Retinal pigment epithelial cell (primary cell): ENCODE results near the gene PDPK1.

Experiments
- DNase-seq: peaks from one replicate; pipeline ENCODE4 v3.0.0-alpha.2; 2010; ENCODE audit warnings: low read depth
- H3K4me3 ChIP-seq: 2 replicates; pipeline ENCODE4 v1.5.1; 2011; ENCODE audit warnings: mild to moderate bottlenecking, low read length, control low read depth, moderate library complexity
- CTCF ChIP-seq: conservative IDR thresholded peaks from 2 replicates; pipeline ENCODE4 v1.5.1; 2011; ENCODE audit warnings: low read depth, low read length, control low read depth, inconsistent platforms

The PDPK1 gene

DNA sequence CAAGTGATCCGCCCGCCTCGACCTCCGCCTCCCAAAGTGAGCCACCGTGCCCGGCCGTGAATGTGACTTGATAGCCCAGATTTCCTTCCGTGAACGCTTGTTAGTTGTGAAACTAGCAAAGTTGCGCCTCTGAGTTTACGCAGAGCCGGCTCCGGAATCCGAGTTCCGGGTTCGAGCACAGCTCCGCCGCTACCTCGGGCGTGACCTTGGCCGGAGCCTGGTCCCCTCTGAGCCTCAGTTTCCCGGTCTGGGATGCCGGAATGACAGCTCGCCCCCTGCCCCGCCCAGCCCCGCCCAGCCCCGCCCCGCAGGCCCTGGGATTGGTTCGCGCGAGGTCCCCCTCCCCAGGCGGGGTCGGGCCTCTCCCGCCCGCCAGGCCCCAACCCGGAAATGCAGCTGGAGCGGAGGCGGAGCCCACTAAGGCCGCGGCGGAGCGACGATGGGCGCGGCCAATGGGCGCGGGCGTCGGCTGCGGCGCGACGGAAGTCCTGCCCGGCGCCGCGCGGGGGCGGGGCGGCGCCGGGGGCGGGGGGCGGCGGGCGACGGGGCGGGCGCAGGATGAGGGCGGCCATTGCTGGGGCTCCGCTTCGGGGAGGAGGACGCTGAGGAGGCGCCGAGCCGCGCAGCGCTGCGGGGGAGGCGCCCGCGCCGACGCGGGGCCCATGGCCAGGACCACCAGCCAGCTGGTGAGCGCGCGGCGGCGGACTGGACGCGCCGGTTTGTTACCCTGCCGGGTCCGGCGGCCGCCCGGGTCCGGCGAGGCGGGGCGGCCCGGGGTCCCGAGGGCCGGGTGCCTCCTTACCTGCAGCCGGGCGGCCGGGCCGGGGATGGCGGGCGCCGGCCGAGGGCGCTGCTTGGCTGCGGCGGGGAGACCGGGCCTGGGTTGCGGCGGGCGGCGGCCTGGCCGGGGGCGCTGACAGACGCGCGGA lies at the start of gene PDPK1:
PDPK1 (plus strand) TSS at position 571 of the 929 bp plus-strand sequence; CDS start at position 663, 92 bp downstream.
- peak; percentile 73 for DNase-seq
- no peak for TF ChIP-seq CTCF

GRCh38 chr16:2489581-2489980 lies 48.2 kb upstream of the PDPK1 start:
- TF ChIP-seq CTCF, result no peak
- DNase-seq, result no peak
- H3K4me3 ChIP-seq, result no peak overlapping the region

More for the DNA sequence above, at the start of gene PDPK1:
- peak within 1 kb of the TSS; percentile 71 for H3K4me3 ChIP-seq

DNA sequence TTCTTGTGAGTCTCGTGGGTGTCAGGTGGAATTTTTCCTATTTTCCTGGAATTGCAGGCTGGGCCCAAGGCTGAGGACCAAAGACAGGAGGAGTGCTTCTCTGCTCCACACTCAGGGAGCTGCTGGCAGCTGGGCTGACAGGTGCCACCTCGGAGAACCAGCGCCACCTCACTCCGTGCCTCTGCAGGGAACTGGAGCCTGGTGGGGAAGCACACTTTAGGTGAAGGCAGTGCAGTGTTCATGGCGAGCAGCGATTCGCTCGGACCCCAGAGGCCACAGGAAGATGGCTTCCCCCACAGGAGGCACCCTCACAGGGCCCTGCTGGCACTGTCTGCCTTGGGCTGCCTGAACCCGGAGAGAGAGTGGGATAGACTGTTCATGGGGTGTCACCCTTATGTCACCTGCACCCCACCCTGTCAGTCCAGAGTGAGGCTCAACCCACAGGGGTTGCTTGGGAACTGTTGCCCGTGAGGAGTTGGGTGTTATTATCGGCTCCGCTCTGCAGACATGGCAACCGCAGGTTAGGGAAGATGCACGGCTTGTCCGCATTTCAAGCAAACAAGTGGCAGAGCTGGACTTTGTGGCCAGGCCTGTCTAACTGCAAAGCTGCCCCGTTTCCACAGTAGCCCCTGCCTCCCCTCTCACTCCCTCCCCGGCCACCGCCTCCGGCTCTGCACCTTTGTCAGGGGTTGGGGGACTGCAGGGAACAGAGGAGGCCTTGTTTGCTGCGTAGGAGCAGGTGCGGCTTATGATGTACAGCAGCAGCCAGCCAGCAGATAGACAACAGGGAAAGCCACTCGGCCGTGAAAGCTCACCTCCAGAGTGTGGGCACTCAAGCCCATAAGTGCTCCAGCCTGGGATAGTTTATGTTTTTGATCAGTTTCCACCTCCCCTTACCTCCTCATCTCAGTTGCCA lies 47.4 kb upstream of the PDPK1 start:
- no peak for TF ChIP-seq CTCF
- no peak overlapping the region for H3K4me3 ChIP-seq

DNA sequence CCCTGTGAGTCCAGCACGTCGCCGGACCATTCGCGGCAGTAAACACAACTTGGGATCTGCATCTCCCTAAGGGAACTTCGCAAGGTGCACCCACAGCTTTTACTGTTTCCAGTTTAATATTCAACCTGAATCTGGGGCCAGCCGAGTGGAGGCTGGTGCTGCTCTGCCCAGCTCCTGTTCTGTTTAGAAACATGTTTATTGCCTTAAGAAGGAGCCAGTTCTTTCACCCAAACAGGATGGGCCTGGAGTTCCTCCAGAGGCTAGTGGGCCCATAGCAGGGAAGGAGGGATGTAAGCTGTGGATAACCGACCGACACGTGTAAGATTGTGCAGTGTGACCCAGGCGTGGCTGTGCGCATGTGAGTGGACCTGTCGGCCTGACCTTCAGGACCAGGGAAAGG lies 45.5 kb upstream of the PDPK1 start:
- DNase-seq, result no peak
- H3K4me3 ChIP-seq, result no peak overlapping the region
- TF ChIP-seq CTCF, result no peak

More for the DNA sequence above, 47.4 kb upstream of the PDPK1 start:
- DNase-seq, result no peak

GRCh38 chr16:2493605-2494004 lies 44.2 kb upstream of the PDPK1 start:
- no peak overlapping the region for H3K4me3 ChIP-seq
- no peak for DNase-seq
- TF ChIP-seq CTCF, result no peak

GRCh38 chr16:2494616-2495015 lies 43.2 kb upstream of the PDPK1 start:
- no peak for TF ChIP-seq CTCF
- no peak for DNase-seq
- no peak overlapping the region for H3K4me3 ChIP-seq
